HUES64 (cell line): ENCODE results near the gene PLA2G4E.

Source experiments
- H3K27ac ChIP-seq: 2 replicates; pipeline ENCODE4 v1.7.0; 2013; ENCODE audit warnings: low read depth, low read length, inconsistent platforms
- H3K27me3 ChIP-seq: 2 replicates; pipeline ENCODE4 v1.6.1; 2013; ENCODE audit warnings: mild to moderate bottlenecking, low read length; ENCODE audit not compliant: insufficient read depth
- H3K36me3 ChIP-seq: 2 replicates; pipeline ENCODE4 v1.6.1; 2013; ENCODE audit warnings: mild to moderate bottlenecking, low read length; ENCODE audit not compliant: insufficient read depth
- H3K4me1 ChIP-seq: 2 replicates; pipeline ENCODE4 v1.6.1; 2013; ENCODE audit warnings: mild to moderate bottlenecking, low read length, moderate library complexity; ENCODE audit not compliant: insufficient read depth
- H3K4me3 ChIP-seq: 2 replicates; pipeline ENCODE4 v1.5.1; 2013; ENCODE audit warnings: mild to moderate bottlenecking, low read length, moderate library complexity
- H3K9ac ChIP-seq: 2 replicates; pipeline ENCODE4 v1.6.1; 2013; ENCODE audit warnings: mild to moderate bottlenecking, low read depth, low read length
- H3K9me3 ChIP-seq: 2 replicates; pipeline ENCODE4 v1.6.1; 2013; ENCODE audit warnings: low read depth, low read length; ENCODE audit not compliant: insufficient read depth
- WGBS: fragments of 150-250, 120-280 bp; methylation state at CpG from one replicate; pipeline ENCODE4 v1.1.7; 2013; ENCODE audit warnings: missing lambda C conversion rate; 5-methylcytosine and 5-hydroxymethylcytosine counted together

The PLA2G4E gene

GRCh38 chr15:41958002-41958420 lies 62.8 kb downstream of the PLA2G4E start:
- no peaks in the 10 kb centered on the region for H3K27me3 ChIP-seq
- H3K9ac ChIP-seq, result no peak overlapping the region
- no peak overlapping the region for H3K27ac ChIP-seq
- H3K4me1 ChIP-seq, result no peaks in the 10 kb centered on the region
- H3K36me3 ChIP-seq, result peaks cover 14% of the 10 kb centered on the region
- H3K4me3 ChIP-seq, result no peak overlapping the region
- no peaks in the 10 kb centered on the region for H3K9me3 ChIP-seq
- WGBS, result 91% methylated on average over 7 of the region's 7 CpGs

- no peak overlapping the region for H3K9ac ChIP-seq
- no peaks in the 10 kb centered on the region for H3K4me1 ChIP-seq
- WGBS, result 91% methylated on average over 12 of the region's 12 CpGs
- H3K27ac ChIP-seq, result no peak overlapping the region
- H3K36me3 ChIP-seq, result peaks cover 20% of the 10 kb centered on the region
- H3K4me3 ChIP-seq, result no peak overlapping the region
- H3K27me3 ChIP-seq, result no peaks in the 10 kb centered on the region
- H3K9me3 ChIP-seq, result no peaks in the 10 kb centered on the region
These were observed 63.6 kb downstream of the PLA2G4E start for GRCh38 chr15:41957021-41957897.

- H3K9ac ChIP-seq, result no peak overlapping the region
- WGBS, result 87% methylated on average over 21 of the region's 21 CpGs
- no peaks in the 10 kb centered on the region for H3K27me3 ChIP-seq
- H3K9me3 ChIP-seq, result no peaks in the 10 kb centered on the region
- H3K4me3 ChIP-seq, result no peak overlapping the region
- H3K4me1 ChIP-seq, result no peaks in the 10 kb centered on the region
- no peak overlapping the region for H3K27ac ChIP-seq
- H3K36me3 ChIP-seq, result peaks cover 27% of the 10 kb centered on the region
These were observed 64.9 kb downstream of the PLA2G4E start for GRCh38 chr15:41955807-41956525.

GRCh38 chr15:41955100-41955499 lies 65.7 kb downstream of the PLA2G4E start:
- peaks cover 4% of the 10 kb centered on the region; the same call in 1 of the 2 replicates for H3K4me1 ChIP-seq
- H3K36me3 ChIP-seq, result peaks cover 25% of the 10 kb centered on the region
- no peak overlapping the region for H3K4me3 ChIP-seq
- H3K9ac ChIP-seq, result no peak overlapping the region
- 97% methylated on average over 7 of the region's 7 CpGs for WGBS
- H3K27me3 ChIP-seq, result no peaks in the 10 kb centered on the region
- no peak overlapping the region for H3K27ac ChIP-seq
- H3K9me3 ChIP-seq, result no peaks in the 10 kb centered on the region

- Histone ChIP-seq H3K27ac (no peak overlapping the region), H3K4me3 (no peak overlapping the region), H3K36me3 (peaks cover 25% of the 10 kb centered on the region), H3K9me3 (no peaks in the 10 kb centered on the region), H3K9ac (no peak overlapping the region), H3K27me3 (no peaks in the 10 kb centered on the region), H3K4me1 (peaks cover 10% of the 10 kb centered on the region; the same call in 1 of the 2 replicates)
- WGBS, result 93% methylated on average over 6 of the region's 6 CpGs
These were observed 66.8 kb downstream of the PLA2G4E start for GRCh38 chr15:41954036-41954435.

GRCh38 chr15:41952013-41952563 lies 68.8 kb downstream of the PLA2G4E start:
- Histone ChIP-seq H3K27me3 (no peaks in the 10 kb centered on the region), H3K9me3 (no peaks in the 10 kb centered on the region), H3K9ac (no peak overlapping the region), H3K4me1 (peaks cover 10% of the 10 kb centered on the region; the same call in 1 of the 2 replicates), H3K4me3 (no peak overlapping the region), H3K27ac (no peak overlapping the region), H3K36me3 (peaks cover 25% of the 10 kb centered on the region)
- 96% methylated on average over 11 of the region's 12 CpGs for WGBS

GRCh38 chr15:41951571-41951970 lies 69.3 kb downstream of the PLA2G4E start:
- Histone ChIP-seq H3K27me3 (no peaks in the 10 kb centered on the region), H3K4me3 (no peak overlapping the region), H3K9me3 (no peaks in the 10 kb centered on the region), H3K36me3 (peaks cover 25% of the 10 kb centered on the region), H3K9ac (no peak overlapping the region), H3K27ac (no peak overlapping the region), H3K4me1 (peaks cover 10% of the 10 kb centered on the region; the same call in 1 of the 2 replicates)
- 44% methylated on average over 2 of the region's 2 CpGs for WGBS

- 83% methylated on average over 4 of the region's 5 CpGs for WGBS
- Histone ChIP-seq H3K4me1 (peaks cover 10% of the 10 kb centered on the region; the same call in 1 of the 2 replicates), H3K9ac (no peak overlapping the region), H3K4me3 (no peak overlapping the region), H3K27ac (no peak overlapping the region), H3K36me3 (peaks cover 25% of the 10 kb centered on the region), H3K9me3 (no peaks in the 10 kb centered on the region), H3K27me3 (no peaks in the 10 kb centered on the region)
These were observed 70.4 kb downstream of the PLA2G4E start for GRCh38 chr15:41950489-41950888.

GRCh38 chr15:41950127-41950483 lies 70.7 kb downstream of the PLA2G4E start:
- Histone ChIP-seq H3K27me3 (no peaks in the 10 kb centered on the region), H3K4me1 (peaks cover 10% of the 10 kb centered on the region; the same call in 1 of the 2 replicates), H3K9me3 (no peaks in the 10 kb centered on the region), H3K36me3 (peaks cover 25% of the 10 kb centered on the region), H3K4me3 (no peak overlapping the region), H3K27ac (0 out of 2 replicates have a peak overlapping the region, but pooled peaks have one; percentile 39), H3K9ac (no peak overlapping the region)
- 85% methylated on average over 2 of the region's 4 CpGs for WGBS

GRCh38 chr15:41949401-41950126 lies 71.3 kb downstream of the PLA2G4E start:
- H3K4me1 ChIP-seq, result peaks cover 15% of the 10 kb centered on the region; the same call in 1 of the 2 replicates
- H3K9me3 ChIP-seq, result no peaks in the 10 kb centered on the region
- H3K9ac ChIP-seq, result no peak overlapping the region
- WGBS, result 72% methylated on average over 5 of the region's 5 CpGs
- no peaks in the 10 kb centered on the region for H3K27me3 ChIP-seq
- no peak overlapping the region for H3K4me3 ChIP-seq
- H3K36me3 ChIP-seq, result peaks cover 25% of the 10 kb centered on the region
- 0 out of 2 replicates have a peak overlapping the region, but pooled peaks have one; percentile 39 for H3K27ac ChIP-seq
